Measurements from ENCODE around the gene CRKL. TPM values are rescaled to one million over a fixed set of nuclear protein-coding genes. Genes with fewer than 3 reads are reported as not detected.
A peak's percentile ranks its signal among the peaks of the same experiment; 100 is the strongest.

Gene CRKL
- total RNA-seq, 1 experiment from 2014 or later, result 33.9 TPM

GRCh38 chr22:20976291-20976877 lies 59.2 kb downstream of the CRKL start:
- in situ Hi-C loops (cut with HindIII; ENCODE audit: low sequenced_read_pairs), result no loop called here
- no peak for DNase-seq (ENCODE audit: low spot score)

GRCh38 chr22:20977019-20977418 lies 59.8 kb downstream of the CRKL start:
- in situ Hi-C loops (cut with HindIII; ENCODE audit: low sequenced_read_pairs), result no loop called here
- no peak for DNase-seq (ENCODE audit: low spot score)

- in situ Hi-C loops (cut with HindIII; ENCODE audit: low sequenced_read_pairs), result no loop called here
- no peak for DNase-seq (ENCODE audit: low spot score)
These were observed 60.4 kb downstream of the CRKL start for GRCh38 chr22:20977516-20978170.

GRCh38 chr22:20978419-20978818 lies 61.2 kb downstream of the CRKL start:
- no peak for DNase-seq (ENCODE audit: low spot score)
- in situ Hi-C loops (cut with HindIII; ENCODE audit: low sequenced_read_pairs), result no loop called here

- in situ Hi-C loops (cut with HindIII; ENCODE audit: low sequenced_read_pairs), result no loop called here
- no peak for DNase-seq (ENCODE audit: low spot score)
These were observed 62.1 kb downstream of the CRKL start for GRCh38 chr22:20979243-20979809.

- DNase-seq (ENCODE audit: low spot score), result no peak
These were observed 62.8 kb downstream of the CRKL start for GRCh38 chr22:20979940-20980453.

GRCh38 chr22:20980523-20980922 lies 63.3 kb downstream of the CRKL start:
- no peak for DNase-seq (ENCODE audit: low spot score)
- in situ Hi-C loops (cut with HindIII; ENCODE audit: low sequenced_read_pairs), result no loop called here

More at GRCh38 chr22:20979940-20980453, 62.8 kb downstream of the CRKL start:
- in situ Hi-C loops (cut with HindIII; ENCODE audit: low sequenced_read_pairs), result no loop called here

- in situ Hi-C loops (cut with HindIII; ENCODE audit: low sequenced_read_pairs), result no loop called here
- DNase-seq (ENCODE audit: low spot score), result peak; percentile 2
These were observed 63.9 kb downstream of the CRKL start for GRCh38 chr22:20980938-20981722.

- DNase-seq (ENCODE audit: low spot score), result peak; percentile 82
- in situ Hi-C loops (cut with HindIII; ENCODE audit: low sequenced_read_pairs), result no loop called here
These were observed 64.8 kb downstream of the CRKL start, which contains the start of gene LZTR1 for GRCh38 chr22:20981787-20982562. Gene LZTR1, plus strand, starts transcription at chr22:20982297. Its CDS starts 75 bp downstream, at chr22:20982372.

- in situ Hi-C loops (cut with HindIII; ENCODE audit: low sequenced_read_pairs), result no loop called here
- DNase-seq (ENCODE audit: low spot score), result no peak
These were observed 65.3 kb downstream of the CRKL start for GRCh38 chr22:20982563-20982882.

GRCh38 chr22:20983081-20983771 lies 66.0 kb downstream of the CRKL start:
- in situ Hi-C loops (cut with HindIII; ENCODE audit: low sequenced_read_pairs), result no loop called here
- DNase-seq (ENCODE audit: low spot score), result no peak

- DNase-seq (ENCODE audit: low spot score), result no peak
- in situ Hi-C loops (cut with HindIII; ENCODE audit: low sequenced_read_pairs), result no loop called here
These were observed 68.5 kb downstream of the CRKL start for GRCh38 chr22:20985720-20986119.

GRCh38 chr22:20986365-20986764 lies 69.2 kb downstream of the CRKL start:
- in situ Hi-C loops (cut with HindIII; ENCODE audit: low sequenced_read_pairs), result no loop called here

GRCh38 chr22:20987375-20987774 lies 70.2 kb downstream of the CRKL start:
- in situ Hi-C loops (cut with HindIII; ENCODE audit: low sequenced_read_pairs), result no loop called here
- DNase-seq (ENCODE audit: low spot score), result no peak

More at GRCh38 chr22:20986365-20986764, 69.2 kb downstream of the CRKL start:
- DNase-seq (ENCODE audit: low spot score), result no peak

GRCh38 chr22:20988573-20989322 lies 71.5 kb downstream of the CRKL start:
- in situ Hi-C loops (cut with HindIII; ENCODE audit: low sequenced_read_pairs), result no loop called here
- DNase-seq (ENCODE audit: low spot score), result no peak

GRCh38 chr22:20989323-20990138 lies 72.3 kb downstream of the CRKL start:
- in situ Hi-C loops (cut with HindIII; ENCODE audit: low sequenced_read_pairs), result no loop called here

More at GRCh38 chr22:20989323-20990138, 72.3 kb downstream of the CRKL start:
- no peak for DNase-seq (ENCODE audit: low spot score)

Data from G401 (cell line).